Esophagus squamous epithelium (tissue), 5 donors: ENCODE measurements around the gene CCDC82. TPM values are rescaled to one million over a fixed set of nuclear protein-coding genes. Genes with fewer than 3 reads are reported as not detected.

Experiments
- DNase-seq: peaks from one replicate; lab custom pipeline; 2025; lab: John Stamatoyannopoulos, UW
- H3K27ac ChIP-seq, 4 donors: fragments of 200-600 bp; sonication (generic); one replicate each; pipeline ENCODE4 v1.5.1; 2016 to 2019; ENCODE audit warnings: mild to moderate bottlenecking in 1 of 4
- H3K27me3 ChIP-seq, 4 donors: fragments of 200-600 bp; sonication (generic); 1 replicate in 3 of 4; 2 replicates in 1 of 4; pipeline versions ENCODE4 v1.5.1 to v1.6.0; 2017 to 2021; ENCODE audit warnings: antibody characterized with exemption in 1 of 4
- H3K36me3 ChIP-seq, 3 donors: fragments of 200-600 bp; sonication (generic); one replicate each; pipeline ENCODE4 v1.5.1; 2016 to 2019
- H3K4me1 ChIP-seq, 3 donors: fragments of 200-600 bp; sonication (generic); one replicate each; pipeline ENCODE4 v1.5.1; 2017 to 2019
- H3K4me3 ChIP-seq, 4 donors: fragments of 200-600 bp; sonication (generic); 1 replicate in 3 of 4; 2 replicates in 1 of 4; pipeline ENCODE4 v1.5.1; 2016 to 2019; ENCODE audit warnings: mild to moderate bottlenecking in 2 of 4, moderate library complexity in 1 of 4
- H3K9me3 ChIP-seq, 3 donors: fragments of 200-600 bp; sonication (generic); one replicate each; pipeline ENCODE4 v1.5.1; 2016 to 2019
- POLR2A ChIP-seq, 4 donors: fragments of 450-650 bp; IDR thresholded peaks; one replicate each; pipeline ENCODE4 v1.6.1; 2017; ENCODE audit warnings: antibody characterized with exemption in 4 of 4, mild to moderate bottlenecking in 4 of 4, moderate library complexity in 3 of 4
- WGBS, 2 donors: methylation state at CpG; one replicate each; pipeline ENCODE4 v1.1.5; 2018; 5-methylcytosine and 5-hydroxymethylcytosine counted together
- intact Hi-C: fragments of 100-400 bp; cut with DNase I; formaldehyde crosslinking; loops from one replicate; pipeline ENCODE4 v1.15.0; 2022
- total RNA-seq, 4 donors: library from RNA; depleted of rRNA; stranded (reverse); fragments of >200 nt; gene quantifications; one replicate each; pipeline ENCODE4 v1.1.0, GENCODE V29; 2016
- TF ChIP-seq, protein P1 (sequence below), 6 experiments: fragments of 450-650 bp in 4 of 6; fragments of 200-600 bp in 2 of 6; sonication (generic) in 2 of 6; IDR thresholded peaks; one replicate each; pipeline ENCODE4 v1.5.1; 2016 to 2019; ENCODE audit warnings: antibody characterized with exemption in 6 of 6, mild to moderate bottlenecking in 4 of 6, moderate library complexity in 4 of 6
- donor health status: DM: yes; HTN: yes; CAD: no.

Gene CCDC82
- total RNA-seq, 4 donors from 2014 or later: 8.8 to 18.7 (median 10.0) TPM

DNA sequence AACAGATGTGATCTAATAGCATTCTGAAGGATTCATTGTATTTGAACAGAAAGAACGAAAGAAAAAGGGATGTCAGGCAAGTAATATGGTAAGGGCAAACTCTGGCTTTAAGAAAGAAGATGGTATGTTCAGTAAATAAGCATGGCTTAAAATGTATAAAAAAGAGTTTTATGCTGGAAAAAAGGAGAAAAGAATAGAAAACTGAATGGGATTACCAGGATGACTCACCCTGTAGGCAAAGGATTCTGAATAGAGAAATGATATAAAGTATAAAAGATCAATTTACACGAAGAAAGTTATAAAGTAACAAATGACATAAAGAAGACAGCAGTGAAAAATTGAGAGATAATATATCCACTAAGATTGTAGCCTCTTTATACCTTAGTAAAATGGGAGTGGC, 4.5 kb downstream of the CCDC82 start:
- Histone ChIP-seq H3K4me3 (no peak overlapping the region), H3K27ac (no peak overlapping the region), H3K36me3 (peaks cover 0 to 41% (median 0%) of the 10 kb centered on the region in 3 donors), H3K4me1 (peaks cover 0 to 22% (median 6%) of the 10 kb centered on the region in 3 donors), H3K9me3 (no peaks in the 10 kb centered on the region), H3K27me3 (no peaks in the 10 kb centered on the region)
- DNase-seq: no peak
- 61 to 80% methylated on average over 2 of the region's 2 CpGs for WGBS, 2 donors
- TF ChIP-seq, protein P1, sequence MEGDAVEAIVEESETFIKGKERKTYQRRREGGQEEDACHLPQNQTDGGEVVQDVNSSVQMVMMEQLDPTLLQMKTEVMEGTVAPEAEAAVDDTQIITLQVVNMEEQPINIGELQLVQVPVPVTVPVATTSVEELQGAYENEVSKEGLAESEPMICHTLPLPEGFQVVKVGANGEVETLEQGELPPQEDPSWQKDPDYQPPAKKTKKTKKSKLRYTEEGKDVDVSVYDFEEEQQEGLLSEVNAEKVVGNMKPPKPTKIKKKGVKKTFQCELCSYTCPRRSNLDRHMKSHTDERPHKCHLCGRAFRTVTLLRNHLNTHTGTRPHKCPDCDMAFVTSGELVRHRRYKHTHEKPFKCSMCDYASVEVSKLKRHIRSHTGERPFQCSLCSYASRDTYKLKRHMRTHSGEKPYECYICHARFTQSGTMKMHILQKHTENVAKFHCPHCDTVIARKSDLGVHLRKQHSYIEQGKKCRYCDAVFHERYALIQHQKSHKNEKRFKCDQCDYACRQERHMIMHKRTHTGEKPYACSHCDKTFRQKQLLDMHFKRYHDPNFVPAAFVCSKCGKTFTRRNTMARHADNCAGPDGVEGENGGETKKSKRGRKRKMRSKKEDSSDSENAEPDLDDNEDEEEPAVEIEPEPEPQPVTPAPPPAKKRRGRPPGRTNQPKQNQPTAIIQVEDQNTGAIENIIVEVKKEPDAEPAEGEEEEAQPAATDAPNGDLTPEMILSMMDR (IDR thresholded peaks at IDR 0.05): no peak
- TF ChIP-seq POLR2A (IDR thresholded peaks at IDR 0.05): no peak
- intact Hi-C loops: no loop called here

DNA sequence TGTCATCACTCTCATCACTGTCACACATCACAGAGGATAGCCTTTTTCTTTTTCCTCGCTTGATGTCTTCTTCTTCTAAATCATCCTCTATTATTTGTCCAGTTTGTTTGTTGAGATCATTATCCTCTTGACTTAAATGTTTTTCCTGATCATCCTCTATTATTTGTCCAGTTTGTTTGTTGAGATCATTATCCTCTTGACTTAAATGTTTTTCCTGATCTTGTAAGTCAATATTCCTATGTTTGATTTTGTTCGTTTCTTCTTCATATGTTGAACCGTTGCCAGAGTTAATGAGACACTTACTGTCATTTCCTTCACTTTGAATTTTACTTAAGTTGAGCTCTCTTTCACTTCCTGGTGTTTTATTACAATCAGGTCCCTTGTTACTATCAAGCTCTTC, 5.6 kb downstream of the CCDC82 start:
- Histone ChIP-seq H3K27ac (no peak overlapping the region), H3K4me1 (peaks cover 0 to 20% (median 6%) of the 10 kb centered on the region in 3 donors), H3K27me3 (no peaks in the 10 kb centered on the region), H3K36me3 (peaks cover 0 to 41% (median 0%) of the 10 kb centered on the region in 3 donors), H3K4me3 (no peak overlapping the region), H3K9me3 (no peaks in the 10 kb centered on the region)
- 70 to 84% methylated on average over 3 of the region's 3 CpGs for WGBS, 2 donors
- intact Hi-C loops: no loop called here
- no peak for DNase-seq
- TF ChIP-seq, protein P1 (IDR thresholded peaks at IDR 0.05): no peak
- no peak for TF ChIP-seq POLR2A (IDR thresholded peaks at IDR 0.05)

DNA sequence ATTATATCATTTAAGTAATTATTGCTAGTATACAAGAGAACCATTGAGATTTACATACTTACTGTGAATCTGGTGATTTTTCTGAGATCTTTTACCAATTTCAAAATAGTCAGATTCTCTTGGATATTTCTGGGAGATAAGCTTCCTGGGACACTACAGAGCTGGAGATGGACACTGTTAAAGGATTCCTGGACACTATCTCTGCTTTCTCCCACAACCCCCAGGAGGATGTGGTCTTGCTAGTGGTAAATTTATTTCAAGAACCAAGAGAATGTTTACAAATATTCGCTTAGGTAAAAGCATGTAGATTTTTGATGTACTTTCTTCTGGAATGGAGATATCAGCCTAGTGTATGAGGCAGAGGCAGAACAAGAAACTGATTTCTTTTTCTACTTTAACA, 12.9 kb downstream of the CCDC82 start:
- H3K27me3 ChIP-seq: no peaks in the 10 kb centered on the region
- H3K36me3 ChIP-seq: peaks cover 0 to 36% (median 0%) of the 10 kb centered on the region in 3 donors
- H3K4me1 ChIP-seq: no peaks in the 10 kb centered on the region
- TF ChIP-seq, protein P1 (IDR thresholded peaks at IDR 0.05): no peak
- TF ChIP-seq POLR2A (IDR thresholded peaks at IDR 0.05): no peak
- no peaks in the 10 kb centered on the region for H3K9me3 ChIP-seq
- DNase-seq: no peak
- intact Hi-C loops: no loop called here
- H3K4me3 ChIP-seq: no peak overlapping the region
- no peak overlapping the region for H3K27ac ChIP-seq
- 75 to 100% methylated on average over 1 of the region's 1 CpG for WGBS, 2 donors

DNA sequence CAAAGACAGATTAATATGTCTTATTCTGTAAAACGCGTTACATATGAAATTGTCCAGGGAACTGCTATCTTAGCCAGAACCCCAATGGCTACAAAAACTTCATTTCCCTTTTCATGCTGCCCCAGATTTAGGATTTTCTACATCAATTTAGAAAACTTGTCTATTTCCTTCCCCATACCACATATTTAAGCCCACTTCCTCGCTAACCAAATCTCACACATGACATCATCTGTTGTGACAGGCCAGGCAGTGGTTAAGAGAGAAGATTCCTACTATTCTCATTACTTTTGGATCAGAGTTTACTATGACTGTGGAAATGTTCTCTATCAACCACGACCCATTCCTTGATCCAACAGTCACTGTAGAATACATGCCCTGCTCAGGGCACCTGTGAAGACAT, 15.9 kb downstream of the CCDC82 start:
- Histone ChIP-seq H3K9me3 (no peaks in the 10 kb centered on the region), H3K36me3 (peaks cover 0 to 52% (median 0%) of the 10 kb centered on the region in 3 donors), H3K4me3 (no peak overlapping the region), H3K27me3 (no peaks in the 10 kb centered on the region), H3K4me1 (no peaks in the 10 kb centered on the region), H3K27ac (no peak overlapping the region)
- DNase-seq: no peak
- intact Hi-C loops: no loop called here
- TF ChIP-seq POLR2A (IDR thresholded peaks at IDR 0.05): no peak
- TF ChIP-seq, protein P1 (IDR thresholded peaks at IDR 0.05): no peak
- 91 to 93% methylated on average over 4 of the region's 4 CpGs for WGBS, 2 donors

- Histone ChIP-seq H3K36me3 (peaks cover 0 to 82% (median 0%) of the 10 kb centered on the region in 3 donors), H3K27me3 (no peaks in the 10 kb centered on the region), H3K4me3 (no peak overlapping the region), H3K4me1 (no peaks in the 10 kb centered on the region), H3K9me3 (no peaks in the 10 kb centered on the region), H3K27ac (no peak overlapping the region)
- intact Hi-C loops: no loop called here
- TF ChIP-seq, protein P1 (IDR thresholded peaks at IDR 0.05): no peak
- no peak for TF ChIP-seq POLR2A (IDR thresholded peaks at IDR 0.05)
- 80 to 89% methylated on average over 2 of the region's 2 CpGs for WGBS, 2 donors
- DNase-seq: no peak
These were observed 22.4 kb downstream of the CCDC82 start for GRCh38 chr11:96367342-96367741.
